ENCODE data around the gene IL37.
"Not testable (repeated sequence)": the region's sequence is repeated elsewhere in the genome, so short reads cannot be mapped to it uniquely, and the experiment has no call there.

IL37 gene

GRCh38 chr2:112923237-112923966 lies 12.4 kb downstream of the IL37 start:
- DNase-seq (ENCODE audit: low read depth), result no peak

- DNase-seq (ENCODE audit: low read depth), result no peak
Observed at GRCh38 chr2:112923967-112924338, 13.0 kb downstream of the IL37 start.

GRCh38 chr2:112924360-112924759 lies 13.4 kb downstream of the IL37 start:
- no peak for DNase-seq (ENCODE audit: low read depth)

- no peak for DNase-seq (ENCODE audit: low read depth)
Observed at GRCh38 chr2:112924821-112925220, 13.9 kb downstream of the IL37 start.

GRCh38 chr2:112926707-112927106 lies 15.7 kb downstream of the IL37 start:
- DNase-seq (ENCODE audit: low read depth), result no peak

- DNase-seq (ENCODE audit: low read depth), result no peak
Observed at GRCh38 chr2:112927745-112928144, 16.8 kb downstream of the IL37 start.

GRCh38 chr2:112933261-112933660 lies 22.3 kb downstream of the IL37 start:
- no peak for DNase-seq (ENCODE audit: low read depth)

GRCh38 chr2:112934117-112934516 lies 23.2 kb downstream of the IL37 start:
- DNase-seq (ENCODE audit: low read depth), result not testable (repeated sequence)

GRCh38 chr2:112936927-112937232 lies 25.9 kb downstream of the IL37 start:
- no peak for DNase-seq (ENCODE audit: low read depth)

GRCh38 chr2:112938904-112939303 lies 27.9 kb downstream of the IL37 start:
- no peak for DNase-seq (ENCODE audit: low read depth)

GRCh38 chr2:112939425-112939824 lies 28.5 kb downstream of the IL37 start:
- DNase-seq (ENCODE audit: low read depth), result no peak

GRCh38 chr2:112940859-112941625 lies 30.1 kb downstream of the IL37 start:
- no peak for DNase-seq (ENCODE audit: low read depth)

GRCh38 chr2:112941753-112942653 lies 31.0 kb downstream of the IL37 start:
- peak; percentile 27 for DNase-seq (ENCODE audit: low read depth)

- no peak for DNase-seq (ENCODE audit: low read depth)
Observed at GRCh38 chr2:112942654-112943002, 31.7 kb downstream of the IL37 start.

GRCh38 chr2:112944971-112945370 lies 34.0 kb downstream of the IL37 start:
- no peak for DNase-seq (ENCODE audit: low read depth)

GRCh38 chr2:112946086-112946485 lies 35.1 kb downstream of the IL37 start:
- DNase-seq (ENCODE audit: low read depth), result no peak

GRCh38 chr2:112947374-112947773 lies 36.4 kb downstream of the IL37 start:
- no peak for DNase-seq (ENCODE audit: low read depth)

- DNase-seq (ENCODE audit: low read depth), result no peak
Observed at GRCh38 chr2:112949456-112949855, 38.5 kb downstream of the IL37 start.

- no peak for DNase-seq (ENCODE audit: low read depth)
Observed at GRCh38 chr2:112954364-112954763, 43.4 kb downstream of the IL37 start.

GRCh38 chr2:112957511-112957910 lies 46.5 kb downstream of the IL37 start:
- DNase-seq (ENCODE audit: low read depth), result no peak

GRCh38 chr2:112958428-112959108 lies 47.6 kb downstream of the IL37 start:
- no peak for DNase-seq (ENCODE audit: low read depth)

- no peak for DNase-seq (ENCODE audit: low read depth)
Observed at GRCh38 chr2:112959109-112959812, 48.3 kb downstream of the IL37 start.
